Trophoblast cell (in vitro differentiated cells and primary cell): ENCODE data around the gene RNF222.
"Not testable (repeated sequence)": the region's sequence is repeated elsewhere in the genome, so short reads cannot be mapped to it uniquely, and the experiment has no call there.

Experiments
- DNase-seq, 2 donors: peaks; one replicate each; pipeline ENCODE4 v3.0.0-alpha.2; 2016
- H2AFZ ChIP-seq: 2 replicates; pipeline ENCODE4 v1.6.1; 2013; ENCODE audit warnings: low read length, moderate library complexity, mild to moderate bottlenecking; ENCODE audit not compliant: insufficient read depth, poor library complexity
- H2AK5ac ChIP-seq: 2 replicates; pipeline ENCODE4 v1.6.1; 2013; ENCODE audit warnings: mild to moderate bottlenecking, low read length
- H2BK120ac ChIP-seq: 2 replicates; pipeline ENCODE4 v1.6.1; 2013; ENCODE audit warnings: low read length, mild to moderate bottlenecking, moderate library complexity; ENCODE audit not compliant: insufficient read depth, poor library complexity
- H2BK12ac ChIP-seq: 2 replicates; pipeline ENCODE4 v1.6.1; 2013; ENCODE audit warnings: mild to moderate bottlenecking, low read length, moderate library complexity
- H2BK5ac ChIP-seq: 2 replicates; pipeline ENCODE4 v1.6.1; 2013; ENCODE audit warnings: low read length, low read depth, moderate library complexity, mild to moderate bottlenecking; ENCODE audit not compliant: poor library complexity
- H3K14ac ChIP-seq: 2 replicates; pipeline ENCODE4 v1.6.1; 2013; ENCODE audit warnings: mild to moderate bottlenecking, low read length
- H3K18ac ChIP-seq: 2 replicates; pipeline ENCODE4 v1.6.1; 2013; ENCODE audit warnings: mild to moderate bottlenecking, low read length
- H3K23ac ChIP-seq: 2 replicates; pipeline ENCODE4 v1.6.1; 2013; ENCODE audit warnings: low read length
- H3K27ac ChIP-seq: 2 replicates; pipeline ENCODE4 v1.5.1; 2013; ENCODE audit warnings: low read depth, mild to moderate bottlenecking, inconsistent platforms, low read length, moderate library complexity
- H3K27me3 ChIP-seq: 2 replicates; pipeline ENCODE4 v1.6.1; 2013; ENCODE audit warnings: inconsistent platforms, mild to moderate bottlenecking, low read length, moderate library complexity; ENCODE audit not compliant: insufficient read depth
- H3K36me3 ChIP-seq, 2 experiments: 1 replicate in 1 of 2; 2 replicates in 1 of 2; pipeline ENCODE4 v1.6.1; 2013; ENCODE audit warnings: low read length in 2 of 2, mild to moderate bottlenecking in 2 of 2, moderate library complexity in 1 of 2; ENCODE audit not compliant: insufficient read depth in 2 of 2, control insufficient read depth in 1 of 2
- H3K4ac ChIP-seq: 2 replicates; pipeline ENCODE4 v1.6.1; 2013; ENCODE audit warnings: low read depth, mild to moderate bottlenecking, low read length, moderate library complexity
- H3K4me1 ChIP-seq, 2 experiments: 1 replicate in 1 of 2; 2 replicates in 1 of 2; pipeline ENCODE4 v1.6.1; 2013; ENCODE audit warnings: low read length in 2 of 2, mild to moderate bottlenecking in 2 of 2, moderate library complexity in 1 of 2; ENCODE audit not compliant: insufficient read depth in 2 of 2, control insufficient read depth in 1 of 2
- H3K4me2 ChIP-seq: 2 replicates; pipeline ENCODE4 v1.6.1; 2013; ENCODE audit warnings: inconsistent platforms, mild to moderate bottlenecking, low read length, moderate library complexity
- H3K4me3 ChIP-seq: 2 replicates; pipeline ENCODE4 v1.5.1; 2013; ENCODE audit warnings: mild to moderate bottlenecking, low read depth, low read length, inconsistent platforms
- H3K79me1 ChIP-seq: one replicate; pipeline ENCODE4 v1.6.1; 2013; ENCODE audit warnings: low read length
- H3K79me2 ChIP-seq: 2 replicates; pipeline ENCODE4 v1.6.1; 2013; ENCODE audit warnings: low read length, mild to moderate bottlenecking; ENCODE audit not compliant: control insufficient read depth, insufficient read depth, poor library complexity
- H3K9ac ChIP-seq: 2 replicates; pipeline ENCODE4 v1.6.1; 2013; ENCODE audit warnings: mild to moderate bottlenecking, low read length
- H3K9me3 ChIP-seq: 2 replicates; pipeline ENCODE4 v1.6.1; 2013; ENCODE audit warnings: low read depth, mild to moderate bottlenecking, control low read depth, inconsistent platforms, low read length; ENCODE audit not compliant: insufficient read depth
- H4K12ac ChIP-seq: 2 replicates; pipeline ENCODE4 v1.6.1; 2013; ENCODE audit warnings: low read depth, mild to moderate bottlenecking, low read length, moderate library complexity
- H4K8ac ChIP-seq: 2 replicates; pipeline ENCODE4 v1.6.1; 2013; ENCODE audit warnings: low read depth, mild to moderate bottlenecking, low read length, moderate library complexity
- H4K91ac ChIP-seq: one replicate; pipeline ENCODE4 v1.6.1; 2013; ENCODE audit warnings: low read depth, mild to moderate bottlenecking, low read length, moderate library complexity
- WGBS: extraction: QIAGEN DNeasy Blood & Tissue Kit; methylation state at CpG from one replicate; pipeline ENCODE4 v1.1.7; 2013; ENCODE audit warnings: missing lambda C conversion rate; ENCODE audit not compliant: insufficient read length, insufficient coverage; ENCODE audit errors: extremely low coverage; 5-methylcytosine and 5-hydroxymethylcytosine counted together

RNF222 gene

GRCh38 chr17:8401107-8401506 is 3.5 kb upstream of the RNF222 start:
- H2BK5ac ChIP-seq, result no peak overlapping the region
- 96% methylated on average over 2 of the region's 2 CpGs for WGBS
- no peak overlapping the region for H3K4me2 ChIP-seq

GRCh38 chr17:8398980-8399379 is 1.4 kb upstream of the RNF222 start:
- no peaks in the 10 kb centered on the region for H3K79me1 ChIP-seq
- WGBS, result no CpG with 5 or more reads among the region's 6 CpGs
- no peak overlapping the region for H3K14ac ChIP-seq

More at GRCh38 chr17:8401107-8401506, 3.5 kb upstream of the RNF222 start:
- no peak overlapping the region for H2BK12ac ChIP-seq
- no peaks in the 10 kb centered on the region for H3K79me2 ChIP-seq
- H2BK120ac ChIP-seq, result no peak overlapping the region
- H3K9ac ChIP-seq, result no peak overlapping the region
- no peak overlapping the region for H2AFZ ChIP-seq
- H2AK5ac ChIP-seq, result no peak overlapping the region
- no peaks in the 10 kb centered on the region for H3K79me1 ChIP-seq
- no peak overlapping the region for H3K4me3 ChIP-seq
- peaks cover 5 to 7% of the 10 kb centered on the region in 2 experiments for H3K4me1 ChIP-seq
- no peak for DNase-seq
- H3K4ac ChIP-seq, result no peak overlapping the region
- H3K9me3 ChIP-seq, result peaks cover 2% of the 10 kb centered on the region
- H3K23ac ChIP-seq, result no peak overlapping the region
- no peak overlapping the region for H4K91ac ChIP-seq
- H3K14ac ChIP-seq, result no peak overlapping the region
- H3K27ac ChIP-seq, result no peak overlapping the region
- H3K27me3 ChIP-seq, result no peaks in the 10 kb centered on the region
- no peak overlapping the region for H3K18ac ChIP-seq
- H4K8ac ChIP-seq, result no peak overlapping the region
- no peak overlapping the region for H4K12ac ChIP-seq
- no peaks in the 10 kb centered on the region for H3K36me3 ChIP-seq

GRCh38 chr17:8394497-8394896 is 3.1 kb downstream of the RNF222 start:
- no CpG with 5 or more reads among the region's 9 CpGs for WGBS
- H4K8ac ChIP-seq, H3K27ac ChIP-seq: not testable (repeated sequence)

More at GRCh38 chr17:8398980-8399379, 1.4 kb upstream of the RNF222 start:
- DNase-seq, result no peak
- H3K4me3 ChIP-seq, result no peak overlapping the region
- H2BK120ac ChIP-seq, result no peak overlapping the region
- no peaks in the 10 kb centered on the region for H3K36me3 ChIP-seq
- no peak overlapping the region for H4K8ac ChIP-seq
- peaks cover 5 to 7% of the 10 kb centered on the region in 2 experiments for H3K4me1 ChIP-seq
- no peaks in the 10 kb centered on the region for H3K27me3 ChIP-seq
- peaks cover 2% of the 10 kb centered on the region for H3K9me3 ChIP-seq
- no peak overlapping the region for H3K27ac ChIP-seq
- no peaks in the 10 kb centered on the region for H3K79me2 ChIP-seq
- H2AFZ ChIP-seq, result no peak overlapping the region
- no peak overlapping the region for H2BK5ac ChIP-seq
- no peak overlapping the region for H3K23ac ChIP-seq
- no peak overlapping the region for H3K4me2 ChIP-seq
- no peak overlapping the region for H3K18ac ChIP-seq
- no peak overlapping the region for H4K91ac ChIP-seq
- no peak overlapping the region for H2BK12ac ChIP-seq
- no peak overlapping the region for H3K9ac ChIP-seq
- no peak overlapping the region for H4K12ac ChIP-seq
- no peak overlapping the region for H2AK5ac ChIP-seq
- no peak overlapping the region for H3K4ac ChIP-seq

GRCh38 chr17:8393470-8394231 is 4.0 kb downstream of the RNF222 start:
- Histone ChIP-seq H3K4ac (no peak overlapping the region), H3K79me1 (peaks cover 3% of the 10 kb centered on the region), H3K4me3 (no peak overlapping the region), H4K8ac (no peak overlapping the region), H3K18ac (no peak overlapping the region), H3K4me2 (no peak overlapping the region), H4K12ac (no peak overlapping the region), H2BK12ac (no peak overlapping the region), H3K9ac (no peak overlapping the region), H2BK5ac (no peak overlapping the region), H3K23ac (no peak overlapping the region), H3K4me1 (peaks cover 30 to 31% of the 10 kb centered on the region in 2 experiments), H3K14ac (no peak overlapping the region), H2AK5ac (no peak overlapping the region), H4K91ac (no peak overlapping the region), H3K27ac (no peak overlapping the region), H3K79me2 (no peaks in the 10 kb centered on the region), H3K27me3 (no peaks in the 10 kb centered on the region), H2BK120ac (no peak overlapping the region), H3K36me3 (no peaks in the 10 kb centered on the region), H3K9me3 (peaks cover 2% of the 10 kb centered on the region), H2AFZ (no peak overlapping the region)
- peak; percentile 94 to 95 for DNase-seq
- no CpG with 5 or more reads among the region's 8 CpGs for WGBS

More at GRCh38 chr17:8394497-8394896, 3.1 kb downstream of the RNF222 start:
- H3K23ac ChIP-seq, H2AK5ac ChIP-seq, H3K18ac ChIP-seq, H3K36me3 ChIP-seq, H3K27me3 ChIP-seq, H3K79me1 ChIP-seq, H4K12ac ChIP-seq, H4K91ac ChIP-seq, H2BK120ac ChIP-seq, H2AFZ ChIP-seq, H2BK5ac ChIP-seq, H3K9ac ChIP-seq, H3K4me3 ChIP-seq, H3K14ac ChIP-seq, H3K4ac ChIP-seq, H3K9me3 ChIP-seq, DNase-seq, H3K4me2 ChIP-seq, H2BK12ac ChIP-seq, H3K79me2 ChIP-seq: not testable (repeated sequence)
- peaks cover 30 to 31% of the 10 kb centered on the region in 2 experiments for H3K4me1 ChIP-seq
